Left ventricle myocardium inferior (tissue), 1 donor: ENCODE results near the gene MT1G. TPM values are rescaled to one million over a fixed set of nuclear protein-coding genes. Genes with fewer than 3 reads are reported as not detected.
A peak's percentile ranks its signal among the peaks of the same experiment; 100 is the strongest.

Experiments used
- DNase-seq: peaks from one replicate; pipeline ENCODE4 v3.0.0-alpha.2; 2020
- H3K27ac ChIP-seq: fragments of 200-600 bp; replicated peaks from 2 replicates; pipeline ENCODE4 v1.8.0; 2021
- H3K27me3 ChIP-seq: fragments of 200-600 bp; 2 replicates; pipeline ENCODE4 v1.8.0; 2021; ENCODE audit warnings: low read depth
- H3K36me3 ChIP-seq: fragments of 200-600 bp; 2 replicates; pipeline ENCODE4 v1.8.0; 2021
- H3K4me1 ChIP-seq: fragments of 200-600 bp; 2 replicates; pipeline ENCODE4 v1.8.0; 2021
- H3K4me3 ChIP-seq: fragments of 200-600 bp; 2 replicates; pipeline ENCODE4 v1.8.0; 2021; ENCODE audit warnings: mild to moderate bottlenecking, moderate library complexity
- H3K9me3 ChIP-seq: fragments of 200-600 bp; replicated peaks from 2 replicates; pipeline ENCODE4 v1.8.0; 2021
- CTCF ChIP-seq: fragments of 200-600 bp; IDR thresholded peaks from 2 replicates; pipeline ENCODE4 v1.8.0; 2021; ENCODE audit warnings: antibody characterized with exemption, mild to moderate bottlenecking, borderline replicate concordance
- intact Hi-C: fragments of 100-400 bp; cut with micrococcal nuclease; formaldehyde crosslinking; loops from one replicate; pipeline ENCODE4 v1.11.0; 2022
- total RNA-seq: library from RNA; stranded (reverse); fragmentation: NEBNext Ultra II Directional; extraction: Animal tissue kit (Norgen Biotek cat#: 25700); gene quantifications from one replicate; pipeline ENCODE4 v1.2.1, GENCODE V29; 2021
- donor health status: DM: no; HTN: yes; CAD: no; lungs with severe emphysema.

The MT1G gene
- total RNA-seq, 1 donor from 2014 or later, result not detected

GRCh38 chr16:56691885-56692284, 24.0 kb upstream of the MT1G start:
- Histone ChIP-seq H3K9me3 (peaks cover 2% of the 10 kb centered on the region), H3K4me3 (no peak overlapping the region), H3K27ac (peak overlapping the region; percentile 43), H3K36me3 (no peaks in the 10 kb centered on the region), H3K4me1 (peaks cover 6% of the 10 kb centered on the region), H3K27me3 (no peaks in the 10 kb centered on the region)
- DNase-seq, result no peak
- intact Hi-C loops, result no loop called here
- TF ChIP-seq CTCF, result no peak

- Histone ChIP-seq H3K36me3 (no peaks in the 10 kb centered on the region), H3K27me3 (no peaks in the 10 kb centered on the region), H3K4me1 (peaks cover 8% of the 10 kb centered on the region), H3K27ac (no peak overlapping the region), H3K4me3 (no peak overlapping the region), H3K9me3 (peaks cover 7% of the 10 kb centered on the region)
- intact Hi-C loops, result no loop called here
- no peak for TF ChIP-seq CTCF
- DNase-seq, result no peak
Observed at GRCh38 chr16:56690420-56691122, 22.7 kb upstream of the MT1G start.

GRCh38 chr16:56689171-56689570, 21.3 kb upstream of the MT1G start:
- no peak for TF ChIP-seq CTCF
- intact Hi-C loops, result no loop called here
- no peaks in the 10 kb centered on the region for H3K27me3 ChIP-seq
- peaks cover 7% of the 10 kb centered on the region for H3K9me3 ChIP-seq
- peaks cover 22% of the 10 kb centered on the region for H3K4me1 ChIP-seq
- DNase-seq, result no peak
- no peaks in the 10 kb centered on the region for H3K36me3 ChIP-seq
- no peak overlapping the region for H3K27ac ChIP-seq
- H3K4me3 ChIP-seq, result no peak overlapping the region

GRCh38 chr16:56688762-56689161, 20.9 kb upstream of the MT1G start:
- no peak for TF ChIP-seq CTCF
- Histone ChIP-seq H3K9me3 (peaks cover 7% of the 10 kb centered on the region), H3K4me1 (peaks cover 27% of the 10 kb centered on the region), H3K4me3 (no peak overlapping the region), H3K27ac (no peak overlapping the region), H3K27me3 (no peaks in the 10 kb centered on the region), H3K36me3 (no peaks in the 10 kb centered on the region)
- intact Hi-C loops, result no loop called here
- DNase-seq, result no peak

GRCh38 chr16:56686758-56687157, 18.9 kb upstream of the MT1G start:
- Histone ChIP-seq H3K27ac (no peak overlapping the region), H3K36me3 (no peaks in the 10 kb centered on the region), H3K4me1 (peaks cover 37% of the 10 kb centered on the region), H3K27me3 (no peaks in the 10 kb centered on the region), H3K9me3 (peaks cover 7% of the 10 kb centered on the region), H3K4me3 (no peak overlapping the region)
- intact Hi-C loops, result no loop called here
- DNase-seq, result no peak
- TF ChIP-seq CTCF, result no peak
